GM23338 (cell line): ENCODE measurements around the gene PAGR1. TPM values are rescaled to one million over a fixed set of nuclear protein-coding genes. Genes with fewer than 3 reads are reported as not detected.

ENCODE experiments used
- ATAC-seq: fragments of 200-7000 bp; cut with Tn5 transposase; 3 replicates; pipeline ENCODE4 v1.9.1; 2020
- DNase-seq: peaks from one replicate; pipeline ENCODE4 v3.0.0-alpha.2; 2015; ENCODE audit warnings: low spot score
- H2AFZ ChIP-seq: fragments of 200-600 bp; sonication (generic); 2 replicates; pipeline ENCODE4 v1.8.0; 2016; ENCODE audit warnings: antibody characterized with exemption, mild to moderate bottlenecking, moderate library complexity
- H3F3A ChIP-seq: fragments of 200-600 bp; sonication (generic); replicated peaks from 2 replicates; pipeline ENCODE4 v1.8.0; 2017; ENCODE audit warnings: antibody characterized with exemption, mixed run types, low read depth
- H3K27ac ChIP-seq: fragments of 200-600 bp; sonication (generic); 2 replicates; pipeline ENCODE4 v1.6.1; 2016; ENCODE audit warnings: low read depth
- H3K27me3 ChIP-seq: fragments of 200-600 bp; sonication (generic); 2 replicates; pipeline ENCODE4 v1.8.0; 2016; ENCODE audit warnings: mild to moderate bottlenecking, mixed run types, moderate library complexity; ENCODE audit not compliant: insufficient read depth
- H3K36me3 ChIP-seq: fragments of 200-600 bp; sonication (generic); 2 replicates; pipeline ENCODE4 v1.8.0; 2016; ENCODE audit warnings: mild to moderate bottlenecking; ENCODE audit not compliant: insufficient read depth
- H3K4me1 ChIP-seq: fragments of 200-600 bp; sonication (generic); 2 replicates; pipeline ENCODE4 v1.8.0; 2016; ENCODE audit warnings: mild to moderate bottlenecking, moderate library complexity; ENCODE audit not compliant: insufficient read depth
- H3K4me2 ChIP-seq: fragments of 200-600 bp; sonication (generic); 2 replicates; pipeline ENCODE4 v1.7.1; 2017; ENCODE audit warnings: mixed run types
- H3K4me3 ChIP-seq: fragments of 200-600 bp; sonication (generic); 2 replicates; pipeline ENCODE4 v1.6.1; 2016; ENCODE audit warnings: mixed run types
- H3K79me2 ChIP-seq: fragments of 200-600 bp; sonication (generic); replicated peaks from 2 replicates; pipeline ENCODE4 v1.8.0; 2017; ENCODE audit warnings: mild to moderate bottlenecking; ENCODE audit not compliant: insufficient read depth
- H3K9me2 ChIP-seq: fragments of 200-600 bp; sonication (generic); 2 replicates; pipeline ENCODE4 v1.8.0; 2017; ENCODE audit not compliant: insufficient read depth
- H4K20me1 ChIP-seq: fragments of 200-600 bp; sonication (generic); replicated peaks from 2 replicates; pipeline ENCODE4 v1.8.0; 2017; ENCODE audit warnings: mild to moderate bottlenecking; ENCODE audit not compliant: insufficient read depth
- H3K27ac Mint-ChIP-seq: 2 replicates; pipeline ENCODE4 v1.8.0; 2020; ENCODE audit warnings: inconsistent platforms, mild to moderate bottlenecking, moderate library complexity, mixed read lengths
- H3K27me3 Mint-ChIP-seq: 3 replicates; pipeline ENCODE4 v1.8.0; 2022; ENCODE audit warnings: low read depth, mild to moderate bottlenecking, moderate library complexity, mixed read lengths, inconsistent platforms; ENCODE audit not compliant: insufficient read depth, poor library complexity
- H3K36me3 Mint-ChIP-seq: 3 replicates; pipeline ENCODE4 v1.8.0; 2021; ENCODE audit warnings: low read depth, mild to moderate bottlenecking, inconsistent platforms, moderate library complexity, mixed read lengths
- H3K4me1 Mint-ChIP-seq: 3 replicates; pipeline ENCODE4 v1.8.0; 2020; ENCODE audit warnings: mild to moderate bottlenecking, inconsistent platforms, mixed read lengths
- H3K4me3 Mint-ChIP-seq: 3 replicates; pipeline ENCODE4 v1.8.0; 2021; ENCODE audit warnings: moderate library complexity, mild to moderate bottlenecking, inconsistent platforms, mixed read lengths
- H3K9me3 Mint-ChIP-seq: 3 replicates; pipeline ENCODE4 v1.8.0; 2020; ENCODE audit warnings: moderate library complexity, mild to moderate bottlenecking, inconsistent platforms, mixed read lengths
- CREB1 ChIP-seq: fragments of 250-450 bp; sonication (Bioruptor Pico); IDR thresholded peaks from 2 replicates; pipeline ENCODE4 v1.5.0; 2020; ENCODE audit warnings: low read depth, mild to moderate bottlenecking, moderate library complexity
- CTCF ChIP-seq, 2 experiments: fragments of 200-600 bp in 1 of 2; sonication (generic) in 1 of 2; conservative IDR thresholded peaks; 2 replicates each; pipeline versions ENCODE4 v1.5.1 to v1.6.1; 2016 to 2017; ENCODE audit warnings: antibody characterized with exemption in 2 of 2, low read depth in 2 of 2, mild to moderate bottlenecking in 2 of 2, moderate library complexity in 1 of 2
- ETS1 ChIP-seq: IDR thresholded peaks from 2 replicates; pipeline ENCODE4 v1.6.1; 2016; ENCODE audit warnings: antibody characterized with exemption
- EZH2 ChIP-seq: fragments of 200-600 bp; sonication (generic); IDR thresholded peaks from one replicate; pipeline ENCODE4 v1.8.0; 2017; ENCODE audit warnings: antibody characterized with exemption, mild to moderate bottlenecking, low read depth; ENCODE audit not compliant: unreplicated experiment
- EZH2phosphoT487 ChIP-seq: fragments of 200-600 bp; sonication (generic); IDR thresholded peaks from one replicate; pipeline ENCODE4 v1.8.1; 2018; ENCODE audit warnings: antibody characterized with exemption; ENCODE audit not compliant: unreplicated experiment
- JUNB ChIP-seq: IDR thresholded peaks from one replicate; pipeline ENCODE4 v1.6.1; 2016; ENCODE audit warnings: antibody characterized with exemption; ENCODE audit not compliant: unreplicated experiment
- NANOG ChIP-seq: IDR thresholded peaks from 2 replicates; pipeline ENCODE4 v1.6.1; 2016; ENCODE audit warnings: antibody characterized with exemption, borderline replicate concordance
- POLR2AphosphoS5 ChIP-seq: IDR thresholded peaks from 2 replicates; pipeline ENCODE4 v1.6.1; 2016; ENCODE audit warnings: antibody characterized with exemption, low read depth
- STAT1 ChIP-seq: IDR thresholded peaks from one replicate; pipeline ENCODE4 v1.6.1; 2016; ENCODE audit warnings: antibody characterized with exemption; ENCODE audit not compliant: unreplicated experiment
- ZNF114 ChIP-seq: fragments of 250-450 bp; sonication (Bioruptor Pico); IDR thresholded peaks from 2 replicates; pipeline ENCODE4 v1.5.0; 2020; ENCODE audit warnings: mild to moderate bottlenecking, moderate library complexity
- ZNF331 ChIP-seq: fragments of 250-450 bp; sonication (Bioruptor Pico); IDR thresholded peaks from 2 replicates; pipeline ENCODE4 v1.5.0; 2020; ENCODE audit warnings: low read depth, mild to moderate bottlenecking, moderate library complexity
- polyA plus RNA-seq: library from polyadenylated mRNA; unstranded; fragments of >200 nt; fragmentation: Nextera tagmentation; extraction: Ambion mirVana; gene quantifications from 2 replicates; pipeline ENCODE4 v1.2.1, GENCODE V29; 2016
- total RNA-seq: library from RNA; depleted of rRNA; stranded (reverse); fragments of >200 nt; shearing (Covaris generic); gene quantifications from 2 replicates; pipeline ENCODE4 v1.2.3, GENCODE V29; 2014
- TF ChIP-seq, protein P1 (sequence below): IDR thresholded peaks from one replicate; pipeline ENCODE4 v1.6.1; 2018; ENCODE audit warnings: antibody characterized with exemption; ENCODE audit not compliant: unreplicated experiment
- TF ChIP-seq, protein P2 (sequence below): fragments of 250-450 bp; sonication (Bioruptor Pico); IDR thresholded peaks from 2 replicates; pipeline ENCODE4 v1.5.0; 2020; ENCODE audit warnings: mild to moderate bottlenecking, moderate library complexity

PAGR1 gene
- total and polyA plus RNA-seq, 2 experiments from 2014 or later = 67.6 to 78.7 TPM

GRCh38 chr16:29818082-29818481, 2.1 kb downstream of the PAGR1 start:
- Histone ChIP-seq H3K4me3 (peak overlapping the region; percentile 100; the same call in 1 of the 2 replicates), H3K4me1 (peaks cover 38% of the 10 kb centered on the region), H3F3A (peaks cover 24% of the 10 kb centered on the region; the same call in 1 of the 2 replicates), H4K20me1 (0 out of 2 replicates have a peak, but pooled peaks cover 5% of the 10 kb centered on the region), H3K27me3 (no peaks in the 10 kb centered on the region), H3K9me2 (no peaks in the 10 kb centered on the region), H3K27ac (no peak overlapping the region), H3K36me3 (peaks cover 13% of the 10 kb centered on the region), H3K4me2 (peak overlapping the region; percentile 98; the same call in 1 of the 2 replicates), H3K79me2 (peaks cover 23% of the 10 kb centered on the region), H2AFZ (no peak overlapping the region)
- peak overlapping the region; percentile 65 for H3K4me3 Mint-ChIP-seq
- peaks cover 21% of the 10 kb centered on the region for H3K27me3 Mint-ChIP-seq
- 0 out of 2 replicates have a peak overlapping the region, but pooled peaks have one; percentile 19 for H3K27ac Mint-ChIP-seq
- H3K36me3 Mint-ChIP-seq = peaks cover 35% of the 10 kb centered on the region
- DNase-seq (no peak), ATAC-seq (no peak)
- peaks cover 4% of the 10 kb centered on the region; the same call in 1 of the 3 replicates for H3K9me3 Mint-ChIP-seq
- TF ChIP-seq EZH2phosphoT487 (no peak), CREB1 (no peak), STAT1 (no peak), NANOG (no peak), ZNF114 (CRISPR knock-in tag) (no peak), CTCF (conservative IDR thresholded peaks at IDR 0.05; ENCODE audit: low read depth in 2 of 2) (no peak), ZNF331 (CRISPR knock-in tag) (no peak), EZH2 (no peak), JUNB (no peak), ETS1 (no peak), POLR2AphosphoS5 (no peak)
- TF ChIP-seq, protein P1, sequence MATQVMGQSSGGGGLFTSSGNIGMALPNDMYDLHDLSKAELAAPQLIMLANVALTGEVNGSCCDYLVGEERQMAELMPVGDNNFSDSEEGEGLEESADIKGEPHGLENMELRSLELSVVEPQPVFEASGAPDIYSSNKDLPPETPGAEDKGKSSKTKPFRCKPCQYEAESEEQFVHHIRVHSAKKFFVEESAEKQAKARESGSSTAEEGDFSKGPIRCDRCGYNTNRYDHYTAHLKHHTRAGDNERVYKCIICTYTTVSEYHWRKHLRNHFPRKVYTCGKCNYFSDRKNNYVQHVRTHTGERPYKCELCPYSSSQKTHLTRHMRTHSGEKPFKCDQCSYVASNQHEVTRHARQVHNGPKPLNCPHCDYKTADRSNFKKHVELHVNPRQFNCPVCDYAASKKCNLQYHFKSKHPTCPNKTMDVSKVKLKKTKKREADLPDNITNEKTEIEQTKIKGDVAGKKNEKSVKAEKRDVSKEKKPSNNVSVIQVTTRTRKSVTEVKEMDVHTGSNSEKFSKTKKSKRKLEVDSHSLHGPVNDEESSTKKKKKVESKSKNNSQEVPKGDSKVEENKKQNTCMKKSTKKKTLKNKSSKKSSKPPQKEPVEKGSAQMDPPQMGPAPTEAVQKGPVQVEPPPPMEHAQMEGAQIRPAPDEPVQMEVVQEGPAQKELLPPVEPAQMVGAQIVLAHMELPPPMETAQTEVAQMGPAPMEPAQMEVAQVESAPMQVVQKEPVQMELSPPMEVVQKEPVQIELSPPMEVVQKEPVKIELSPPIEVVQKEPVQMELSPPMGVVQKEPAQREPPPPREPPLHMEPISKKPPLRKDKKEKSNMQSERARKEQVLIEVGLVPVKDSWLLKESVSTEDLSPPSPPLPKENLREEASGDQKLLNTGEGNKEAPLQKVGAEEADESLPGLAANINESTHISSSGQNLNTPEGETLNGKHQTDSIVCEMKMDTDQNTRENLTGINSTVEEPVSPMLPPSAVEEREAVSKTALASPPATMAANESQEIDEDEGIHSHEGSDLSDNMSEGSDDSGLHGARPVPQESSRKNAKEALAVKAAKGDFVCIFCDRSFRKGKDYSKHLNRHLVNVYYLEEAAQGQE = no peak
- TF ChIP-seq, protein P2, sequence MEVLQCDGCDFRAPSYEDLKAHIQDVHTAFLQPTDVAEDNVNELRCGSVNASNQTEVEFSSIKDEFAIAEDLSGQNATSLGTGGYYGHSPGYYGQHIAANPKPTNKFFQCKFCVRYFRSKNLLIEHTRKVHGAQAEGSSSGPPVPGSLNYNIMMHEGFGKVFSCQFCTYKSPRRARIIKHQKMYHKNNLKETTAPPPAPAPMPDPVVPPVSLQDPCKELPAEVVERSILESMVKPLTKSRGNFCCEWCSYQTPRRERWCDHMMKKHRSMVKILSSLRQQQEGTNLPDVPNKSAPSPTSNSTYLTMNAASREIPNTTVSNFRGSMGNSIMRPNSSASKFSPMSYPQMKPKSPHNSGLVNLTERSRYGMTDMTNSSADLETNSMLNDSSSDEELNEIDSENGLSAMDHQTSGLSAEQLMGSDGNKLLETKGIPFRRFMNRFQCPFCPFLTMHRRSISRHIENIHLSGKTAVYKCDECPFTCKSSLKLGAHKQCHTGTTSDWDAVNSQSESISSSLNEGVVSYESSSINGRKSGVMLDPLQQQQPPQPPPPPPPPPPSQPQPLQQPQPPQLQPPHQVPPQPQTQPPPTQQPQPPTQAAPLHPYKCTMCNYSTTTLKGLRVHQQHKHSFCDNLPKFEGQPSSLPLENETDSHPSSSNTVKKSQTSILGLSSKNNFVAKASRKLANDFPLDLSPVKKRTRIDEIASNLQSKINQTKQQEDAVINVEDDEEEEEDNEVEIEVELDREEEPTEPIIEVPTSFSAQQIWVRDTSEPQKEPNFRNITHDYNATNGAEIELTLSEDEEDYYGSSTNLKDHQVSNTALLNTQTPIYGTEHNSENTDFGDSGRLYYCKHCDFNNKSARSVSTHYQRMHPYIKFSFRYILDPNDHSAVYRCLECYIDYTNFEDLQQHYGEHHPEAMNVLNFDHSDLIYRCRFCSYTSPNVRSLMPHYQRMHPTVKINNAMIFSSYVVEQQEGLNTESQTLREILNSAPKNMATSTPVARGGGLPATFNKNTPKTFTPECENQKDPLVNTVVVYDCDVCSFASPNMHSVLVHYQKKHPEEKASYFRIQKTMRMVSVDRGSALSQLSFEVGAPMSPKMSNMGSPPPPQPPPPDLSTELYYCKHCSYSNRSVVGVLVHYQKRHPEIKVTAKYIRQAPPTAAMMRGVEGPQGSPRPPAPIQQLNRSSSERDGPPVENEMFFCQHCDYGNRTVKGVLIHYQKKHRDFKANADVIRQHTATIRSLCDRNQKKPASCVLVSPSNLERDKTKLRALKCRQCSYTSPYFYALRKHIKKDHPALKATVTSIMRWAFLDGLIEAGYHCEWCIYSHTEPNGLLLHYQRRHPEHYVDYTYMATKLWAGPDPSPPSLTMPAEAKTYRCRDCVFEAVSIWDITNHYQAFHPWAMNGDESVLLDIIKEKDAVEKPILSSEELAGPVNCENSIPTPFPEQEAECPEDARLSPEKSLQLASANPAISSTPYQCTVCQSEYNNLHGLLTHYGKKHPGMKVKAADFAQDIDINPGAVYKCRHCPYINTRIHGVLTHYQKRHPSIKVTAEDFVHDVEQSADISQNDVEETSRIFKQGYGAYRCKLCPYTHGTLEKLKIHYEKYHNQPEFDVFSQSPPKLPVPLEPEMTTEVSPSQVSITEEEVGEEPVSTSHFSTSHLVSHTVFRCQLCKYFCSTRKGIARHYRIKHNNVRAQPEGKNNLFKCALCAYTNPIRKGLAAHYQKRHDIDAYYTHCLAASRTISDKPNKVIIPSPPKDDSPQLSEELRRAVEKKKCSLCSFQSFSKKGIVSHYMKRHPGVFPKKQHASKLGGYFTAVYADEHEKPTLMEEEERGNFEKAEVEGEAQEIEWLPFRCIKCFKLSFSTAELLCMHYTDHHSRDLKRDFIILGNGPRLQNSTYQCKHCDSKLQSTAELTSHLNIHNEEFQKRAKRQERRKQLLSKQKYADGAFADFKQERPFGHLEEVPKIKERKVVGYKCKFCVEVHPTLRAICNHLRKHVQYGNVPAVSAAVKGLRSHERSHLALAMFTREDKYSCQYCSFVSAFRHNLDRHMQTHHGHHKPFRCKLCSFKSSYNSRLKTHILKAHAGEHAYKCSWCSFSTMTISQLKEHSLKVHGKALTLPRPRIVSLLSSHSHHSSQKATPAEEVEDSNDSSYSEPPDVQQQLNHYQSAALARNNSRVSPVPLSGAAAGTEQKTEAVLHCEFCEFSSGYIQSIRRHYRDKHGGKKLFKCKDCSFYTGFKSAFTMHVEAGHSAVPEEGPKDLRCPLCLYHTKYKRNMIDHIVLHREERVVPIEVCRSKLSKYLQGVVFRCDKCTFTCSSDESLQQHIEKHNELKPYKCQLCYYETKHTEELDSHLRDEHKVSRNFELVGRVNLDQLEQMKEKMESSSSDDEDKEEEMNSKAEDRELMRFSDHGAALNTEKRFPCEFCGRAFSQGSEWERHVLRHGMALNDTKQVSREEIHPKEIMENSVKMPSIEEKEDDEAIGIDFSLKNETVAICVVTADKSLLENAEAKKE (CRISPR knock-in tag) = no peak
- H3K4me1 Mint-ChIP-seq = peaks cover 48% of the 10 kb centered on the region
